GM12878 (cell line): ENCODE data around the gene CIAO2A. TPM values are rescaled to one million over a fixed set of nuclear protein-coding genes. Genes with fewer than 3 reads are reported as not detected.

Experiments
- ATAC-seq: fragments of 200-7000 bp; cut with Tn5 transposase; 3 replicates; pipeline ENCODE4 v1.9.1; 2020; ENCODE audit warnings: mild to moderate bottlenecking, moderate library complexity
- BruUV-seq: library from RNA; stranded (reverse); fragments of 400-500 nt; replicated peaks from 2 replicates; lab custom pipeline; 2021; lab: Mats Ljungman, UMichigan
- CTCF ChIA-PET: fragments of 300-600 bp; sonication (Branson Sonifier 250); formaldehyde crosslinking; extraction: SDS; loops from one replicate; lab custom pipeline; 2021; ENCODE audit warnings: inconsistent platforms; lab: Yijun Ruan, JAX
- POLR2A ChIA-PET: fragments of 350-600 bp; formaldehyde crosslinking; extraction: SDS; loops from one replicate; lab custom pipeline; 2021; ENCODE audit warnings: inconsistent platforms; lab: Charles Lee
- RAD21 ChIA-PET: fragments of 300-600 bp; sonication (Branson Sonifier 250); formaldehyde crosslinking; loops from one replicate; lab custom pipeline; 2023; ENCODE audit warnings: antibody characterized with exemption; ENCODE audit not compliant: unreplicated experiment; lab: Charles Lee
- SMC1A ChIA-PET: fragments of 300-600 bp; sonication (Branson Sonifier 250); formaldehyde crosslinking; loops from one replicate; lab custom pipeline; 2023; ENCODE audit not compliant: unreplicated experiment, uncharacterized antibody; lab: Charles Lee
- DNase-seq: peaks from one replicate; pipeline ENCODE4 v3.0.0-alpha.2; 2011; ENCODE audit warnings: low read depth, low spot score
- FAIRE-seq: peaks from 3 replicates; lab custom pipeline; 2011; peaks lifted over from hg19 to GRCh38; lab: Jason Lieb, UNC
- H2AFZ ChIP-seq: 2 replicates; pipeline ENCODE4 v1.6.0; 2011; ENCODE audit warnings: low read depth, low read length, control low read depth; ENCODE audit not compliant: control insufficient read depth
- H3K27ac ChIP-seq: 2 replicates; pipeline ENCODE4 v1.5.1; 2011; ENCODE audit warnings: control low read depth; ENCODE audit not compliant: control insufficient read depth, insufficient read depth
- H3K27me3 ChIP-seq, 2 experiments: replicated peaks in 1 of 2; 2 replicates each; pipeline versions ENCODE4 v1.6.0 to v1.6.1; 2011; ENCODE audit warnings: low read length in 1 of 2; ENCODE audit not compliant: control insufficient read depth in 2 of 2, insufficient read depth in 2 of 2
- H3K36me3 ChIP-seq, 2 experiments: 2 replicates each; pipeline ENCODE4 v1.5.1; 2011; ENCODE audit warnings: low read length in 1 of 2; ENCODE audit not compliant: control insufficient read depth in 2 of 2, insufficient read depth in 2 of 2
- H3K4me1 ChIP-seq: 2 replicates; pipeline ENCODE4 v1.6.1; 2011; ENCODE audit warnings: mild to moderate bottlenecking, low read length, moderate library complexity, mixed read lengths; ENCODE audit not compliant: control insufficient read depth, insufficient read depth
- H3K4me2 ChIP-seq: 2 replicates; pipeline ENCODE4 v1.6.0; 2011; ENCODE audit warnings: control low read depth; ENCODE audit not compliant: control insufficient read depth, insufficient read depth
- H3K4me3 ChIP-seq: fragments of 200-600 bp; sonication (generic); 2 replicates; pipeline ENCODE4 v1.5.1; 2016
- H3K79me2 ChIP-seq: 2 replicates; pipeline ENCODE4 v1.6.0; 2011; ENCODE audit warnings: low read length; ENCODE audit not compliant: control insufficient read depth, insufficient read depth
- H3K9ac ChIP-seq: 2 replicates; pipeline ENCODE4 v1.8.0; 2011; ENCODE audit warnings: low read length, control low read depth, mixed read lengths; ENCODE audit not compliant: control insufficient read depth, insufficient read depth
- H3K9me3 ChIP-seq: replicated peaks from 3 replicates; pipeline ENCODE4 v1.5.1; 2011; ENCODE audit warnings: mild to moderate bottlenecking, low read length; ENCODE audit not compliant: control insufficient read depth, insufficient read depth
- H4K20me1 ChIP-seq: 2 replicates; pipeline ENCODE4 v1.6.0; 2011; ENCODE audit not compliant: control insufficient read depth, insufficient read depth
- ATF2 ChIP-seq: IDR thresholded peaks from 2 replicates; pipeline ENCODE4 v1.6.1; 2012; ENCODE audit warnings: low read length, inconsistent platforms
- CTCF ChIP-seq, 3 experiments: IDR thresholded peaks in 2 of 3; conservative IDR thresholded peaks in 1 of 3; 2 replicates each; pipeline ENCODE4 v1.5.1; 2011; ENCODE audit warnings: low read depth in 3 of 3, low read length in 3 of 3, mild to moderate bottlenecking in 3 of 3, control low read depth in 2 of 3, moderate library complexity in 2 of 3, inconsistent platforms in 1 of 3, mixed read lengths in 1 of 3; ENCODE audit not compliant: control insufficient read depth in 2 of 3, insufficient read depth in 1 of 3; ENCODE audit errors: extremely low read depth in 1 of 3
- ELK1 ChIP-seq: IDR thresholded peaks from 2 replicates; pipeline ENCODE4 v1.6.1; 2012; ENCODE audit warnings: low read depth, low read length, improper control_type of control experiment
- HDGF ChIP-seq: fragments of 450-650 bp; IDR thresholded peaks from 2 replicates; pipeline ENCODE4 v1.6.1; 2016; ENCODE audit warnings: antibody characterized with exemption
- KDM1A ChIP-seq: fragments of 200-600 bp; sonication (generic); IDR thresholded peaks from 2 replicates; pipeline ENCODE4 v1.6.1; 2016; ENCODE audit warnings: borderline replicate concordance
- KLF5 ChIP-seq: fragments of 450-650 bp; IDR thresholded peaks from 2 replicates; pipeline ENCODE4 v1.6.1; 2014; ENCODE audit warnings: mild to moderate bottlenecking; ENCODE audit not compliant: partially characterized antibody
- LARP7 ChIP-seq: fragments of 450-650 bp; IDR thresholded peaks from 2 replicates; pipeline ENCODE4 v1.6.1; 2017; ENCODE audit warnings: mild to moderate bottlenecking
- MEF2B ChIP-seq: fragments of 450-650 bp; IDR thresholded peaks from 2 replicates; pipeline ENCODE4 v1.6.1; 2018; ENCODE audit warnings: mild to moderate bottlenecking, moderate library complexity; ENCODE audit not compliant: partially characterized antibody, poor library complexity, severe bottlenecking
- MLLT1 ChIP-seq: fragments of 450-650 bp; IDR thresholded peaks from 2 replicates; pipeline ENCODE4 v1.6.1; 2016; ENCODE audit warnings: mild to moderate bottlenecking
- NR2F1 ChIP-seq: fragments of 450-650 bp; conservative IDR thresholded peaks from 2 replicates; pipeline ENCODE4 v1.6.1; 2017; ENCODE audit warnings: mild to moderate bottlenecking
- POLR2AphosphoS5 ChIP-seq: IDR thresholded peaks from 2 replicates; pipeline ENCODE4 v1.6.1; 2011; ENCODE audit warnings: mild to moderate bottlenecking, low read length, inconsistent platforms
- SMAD1 ChIP-seq: fragments of 450-650 bp; IDR thresholded peaks from 2 replicates; pipeline ENCODE4 v1.6.1; 2018; ENCODE audit warnings: mild to moderate bottlenecking, low read depth; ENCODE audit not compliant: partially characterized antibody
- STAT1 ChIP-seq: fragments of 450-650 bp; conservative IDR thresholded peaks from 2 replicates; pipeline ENCODE4 v1.6.1; 2014; ENCODE audit warnings: antibody characterized with exemption, mild to moderate bottlenecking
- TCF7 ChIP-seq: IDR thresholded peaks from 2 replicates; pipeline ENCODE4 v1.6.1; 2014; ENCODE audit warnings: antibody characterized with exemption, borderline replicate concordance
- ZSCAN29 ChIP-seq: fragments of 450-650 bp; IDR thresholded peaks from 2 replicates; pipeline ENCODE4 v1.6.1; 2017; ENCODE audit warnings: mild to moderate bottlenecking, moderate library complexity
- WGBS: methylation state at CpG from one replicate; pipeline ENCODE4 v1.1.6; 2016; ENCODE audit warnings: low lambda C conversion rate; ENCODE audit not compliant: insufficient replicate concordance, insufficient coverage; ENCODE audit errors: missing lambda C conversion rate; 5-methylcytosine and 5-hydroxymethylcytosine counted together
- in situ Hi-C: fragments of 300-500 bp; cut with MboI; formaldehyde crosslinking; loops from 9 replicates; pipeline ENCODE4 v1.14.3; 2018; ENCODE audit warnings: mixed read lengths
- intact Hi-C: fragments of 100-400 bp; cut with micrococcal nuclease; formaldehyde crosslinking; loops from one replicate; pipeline ENCODE4 v1.14.2; 2022; ENCODE audit not compliant: unreplicated experiment
- polyA plus RNA-seq, 11 experiments: library from polyadenylated mRNA; depleted of rRNA in 4 of 11; unstranded in 6 of 11; stranded (reverse) in 5 of 11; fragments of >200 nt; fragmentation: Nextera tagmentation in 4 of 11; fragmentation: Illumina TruSeq in 1 of 11; extraction: Ambion mirVana in 4 of 11; extraction: Trizol in 1 of 11; gene quantifications; 1 replicate in 1 of 11; 2 replicates in 10 of 11; pipeline versions ENCODE4 v1.2.1 to v1.2.3, GENCODE V29; 2011 to 2016; ENCODE audit warnings: inconsistent platforms in 2 of 11, missing spikeins in 2 of 11, low read depth in 1 of 11
- total RNA-seq, 4 experiments: library from RNA; depleted of rRNA in 3 of 4; stranded (reverse); fragments of >200 nt in 3 of 4; fragmentation: Illumina TruSeq in 1 of 4; extraction: Trizol in 1 of 4; gene quantifications; 2 replicates each; pipeline versions ENCODE4 v1.2.1 to v1.2.3, GENCODE V29; 2013 to 2021

Gene CIAO2A
- total and polyA plus RNA-seq, 10 of the 15 experiments (the other 5 are each of a cell fraction or from before 2014, with no cell fraction given), result 94.5 to 400 (median 204) TPM

GRCh38 chr15:64092075-64092820, 1.4 kb downstream of the CIAO2A start (continued):
- TF ChIP-seq MLLT1, result peak; percentile 71; the same call in 1 of the 2 replicates
- TF ChIP-seq, all 136 proteins: peak for 10

GRCh38 chr15:64090527-64090926, 3.1 kb downstream of the CIAO2A start:
- ChIA-PET RAD21 (interaction anchor here (0.7 to 3.3 kb wide), 14 partner anchors 22 to 489 kb away, joined by 3 to 18 read pairs (median 5); partner anchors contain the start of gene DAPK2), SMC1A (interaction anchor here (0.7 to 3.1 kb wide), 16 partner anchors 11 to 611 kb away, joined by 3 to 17 read pairs (median 4); partner anchors contain the start of gene PPIB), POLR2A (interaction anchor here (0.8 to 2.8 kb wide), 9 partner anchors 19 to 489 kb away, joined by 3 to 17 read pairs (median 3); partner anchors contain the start of gene DAPK2), CTCF (interaction anchor here (0.8 to 7.2 kb wide), 10 partner anchors 12 to 338 kb away, joined by 3 to 73 read pairs (median 3); partner anchors contain the start of gene DAPK2)
- Histone ChIP-seq H4K20me1 (no peaks in the 10 kb centered on the region), H2AFZ (no peak overlapping the region; the same call in 1 of the 2 replicates), H3K9ac (peak overlapping the region; percentile 57), H3K36me3 (peaks cover 2 to 4% of the 10 kb centered on the region in 2 experiments; a peak in 3 of 4 replicates), H3K9me3 (no peaks in the 10 kb centered on the region), H3K4me2 (peak overlapping the region; percentile 78), H3K4me3 (peak overlapping the region; percentile 57), H3K27ac (peak overlapping the region; percentile 83), H3K4me1 (peaks cover 29% of the 10 kb centered on the region), H3K27me3 (no peaks in the 10 kb centered on the region), H3K79me2 (peaks cover 66% of the 10 kb centered on the region)
- intact Hi-C loops (loop anchor here (10.0 kb wide), 3 partner anchors 294 to 616 kb away; partner anchors contain the start of genes PCLAF, TRIP4 and USP3), in situ Hi-C loops (no loop called here)
- 34% methylated on average over 3 of the region's 3 CpGs for WGBS
- no TSS peak for BruUV-seq
- ATAC-seq, result peak; percentile 33
- FAIRE-seq, result peak; percentile 75
- DNase-seq, result no peak
- TF ChIP-seq MEF2B (no peak), POLR2AphosphoS5 (peak; percentile 25; the same call in 1 of the 2 replicates), KDM1A (no peak), ZSCAN29 (no peak), SMAD1 (no peak), TCF7 (no peak), LARP7 (no peak), STAT1 (no peak), HDGF (no peak), KLF5 (no peak), NR2F1 (no peak), ATF2 (no peak), CTCF (IDR thresholded peaks at IDR 0.05 in 2 of 3, conservative IDR thresholded peaks at IDR 0.05 in 1 of 3; ENCODE audit: control insufficient read depth in 2 of 3, extremely low read depth in 1 of 3, insufficient read depth in 1 of 3, low read depth in 3 of 3, low read length in 3 of 3) (no peak), ELK1 (no peak)
